Measurements from ENCODE around the gene ARID3A.

ARID3A gene

GRCh38 chr19:903266-903797, 22.5 kb upstream of the ARID3A start:
- Histone ChIP-seq H3K4me2 (ENCODE audit: low read depth, low read length, poor library complexity, severe bottlenecking) (no peak overlapping the region), H4K20me1 (ENCODE audit: low read depth, low read length) (no peaks in the 10 kb centered on the region), H2AFZ (ENCODE audit: low read depth, low read length, severe bottlenecking) (no peak overlapping the region), H3K27me3 (ENCODE audit: low read length) (no peaks in the 10 kb centered on the region), H3K36me3 (ENCODE audit: low read length) (no peaks in the 10 kb centered on the region), H3K9ac (ENCODE audit: low read length) (no peak overlapping the region), H3K9me2 (replicated peaks; ENCODE audit: insufficient read depth, low read length) (no peaks in the 10 kb centered on the region), H3K27ac (ENCODE audit: low read depth, low read length) (no peak overlapping the region), H3F3A (ENCODE audit: insufficient read depth) (peaks cover 4% of the 10 kb centered on the region; the same call in 1 of the 2 replicates), H3K79me2 (ENCODE audit: insufficient read depth, low read length) (no peaks in the 10 kb centered on the region), H3K9me3 (ENCODE audit: insufficient read depth, low read length) (no peaks in the 10 kb centered on the region), H3K4me3 (ENCODE audit: insufficient read depth, low read length, poor library complexity, severe bottlenecking) (no peak overlapping the region)
- TF ChIP-seq CTCF (IDR thresholded peaks at IDR 0.05; ENCODE audit: insufficient read depth, low read length, poor library complexity, severe bottlenecking) (no peak), EZH2phosphoT487 (conservative IDR thresholded peaks at IDR 0.05; ENCODE audit: low read length) (no peak)

GRCh38 chr19:904545-904944, 21.3 kb upstream of the ARID3A start:
- H3K9ac ChIP-seq (ENCODE audit: low read length) = no peak overlapping the region
- H3K27ac ChIP-seq (ENCODE audit: low read depth, low read length) = no peak overlapping the region
- no peaks in the 10 kb centered on the region for H4K20me1 ChIP-seq (ENCODE audit: low read depth, low read length)
- no peak overlapping the region for H3K4me3 ChIP-seq (ENCODE audit: insufficient read depth, low read length, poor library complexity, severe bottlenecking)
- TF ChIP-seq CTCF (IDR thresholded peaks at IDR 0.05; ENCODE audit: insufficient read depth, low read length, poor library complexity, severe bottlenecking) (no peak), EZH2phosphoT487 (conservative IDR thresholded peaks at IDR 0.05; ENCODE audit: low read length) (no peak)
- H3K79me2 ChIP-seq (ENCODE audit: insufficient read depth, low read length) = no peaks in the 10 kb centered on the region
- H3K9me3 ChIP-seq (ENCODE audit: insufficient read depth, low read length) = no peaks in the 10 kb centered on the region
- no peaks in the 10 kb centered on the region for H3F3A ChIP-seq (ENCODE audit: insufficient read depth)
- H3K36me3 ChIP-seq (ENCODE audit: low read length) = no peaks in the 10 kb centered on the region
- H2AFZ ChIP-seq (ENCODE audit: low read depth, low read length, severe bottlenecking) = no peak overlapping the region
- no peak overlapping the region for H3K4me2 ChIP-seq (ENCODE audit: low read depth, low read length, poor library complexity, severe bottlenecking)
- H3K27me3 ChIP-seq (ENCODE audit: low read length) = no peaks in the 10 kb centered on the region
- H3K9me2 ChIP-seq (replicated peaks; ENCODE audit: insufficient read depth, low read length) = no peaks in the 10 kb centered on the region

GRCh38 chr19:906480-906879, 19.4 kb upstream of the ARID3A start:
- H3K36me3 ChIP-seq (ENCODE audit: low read length) = no peaks in the 10 kb centered on the region
- no peak overlapping the region for H2AFZ ChIP-seq (ENCODE audit: low read depth, low read length, severe bottlenecking)
- no peak for TF ChIP-seq CTCF (IDR thresholded peaks at IDR 0.05; ENCODE audit: insufficient read depth, low read length, poor library complexity, severe bottlenecking)
- no peak for TF ChIP-seq EZH2phosphoT487 (conservative IDR thresholded peaks at IDR 0.05; ENCODE audit: low read length)
- no peaks in the 10 kb centered on the region for H3K27me3 ChIP-seq (ENCODE audit: low read length)
- no peaks in the 10 kb centered on the region for H3K9me2 ChIP-seq (replicated peaks; ENCODE audit: insufficient read depth, low read length)
- H3K27ac ChIP-seq (ENCODE audit: low read depth, low read length) = no peak overlapping the region
- no peaks in the 10 kb centered on the region for H3K79me2 ChIP-seq (ENCODE audit: insufficient read depth, low read length)
- no peaks in the 10 kb centered on the region for H4K20me1 ChIP-seq (ENCODE audit: low read depth, low read length)
- H3K9ac ChIP-seq (ENCODE audit: low read length) = no peak overlapping the region
- H3F3A ChIP-seq (ENCODE audit: insufficient read depth) = no peaks in the 10 kb centered on the region
- no peaks in the 10 kb centered on the region for H3K9me3 ChIP-seq (ENCODE audit: insufficient read depth, low read length)
- no peak overlapping the region for H3K4me3 ChIP-seq (ENCODE audit: insufficient read depth, low read length, poor library complexity, severe bottlenecking)
- no peak overlapping the region for H3K4me2 ChIP-seq (ENCODE audit: low read depth, low read length, poor library complexity, severe bottlenecking)
